Stimulated activated CD4-positive, alpha-beta T cell treated with anti-CD3 and anti-CD28 coated beads, TNF-alpha, amount 100 ng/mL, for 1 hour (primary cell): ENCODE data around the gene ELAVL1.

ENCODE experiments used
- DNase-seq, 3 donors: peaks; one replicate each; pipeline ENCODE4 v3.0.0-alpha.2; 2020; ENCODE audit warnings: low read depth in 3 of 3, low spot score in 1 of 3

ELAVL1 gene

DNA sequence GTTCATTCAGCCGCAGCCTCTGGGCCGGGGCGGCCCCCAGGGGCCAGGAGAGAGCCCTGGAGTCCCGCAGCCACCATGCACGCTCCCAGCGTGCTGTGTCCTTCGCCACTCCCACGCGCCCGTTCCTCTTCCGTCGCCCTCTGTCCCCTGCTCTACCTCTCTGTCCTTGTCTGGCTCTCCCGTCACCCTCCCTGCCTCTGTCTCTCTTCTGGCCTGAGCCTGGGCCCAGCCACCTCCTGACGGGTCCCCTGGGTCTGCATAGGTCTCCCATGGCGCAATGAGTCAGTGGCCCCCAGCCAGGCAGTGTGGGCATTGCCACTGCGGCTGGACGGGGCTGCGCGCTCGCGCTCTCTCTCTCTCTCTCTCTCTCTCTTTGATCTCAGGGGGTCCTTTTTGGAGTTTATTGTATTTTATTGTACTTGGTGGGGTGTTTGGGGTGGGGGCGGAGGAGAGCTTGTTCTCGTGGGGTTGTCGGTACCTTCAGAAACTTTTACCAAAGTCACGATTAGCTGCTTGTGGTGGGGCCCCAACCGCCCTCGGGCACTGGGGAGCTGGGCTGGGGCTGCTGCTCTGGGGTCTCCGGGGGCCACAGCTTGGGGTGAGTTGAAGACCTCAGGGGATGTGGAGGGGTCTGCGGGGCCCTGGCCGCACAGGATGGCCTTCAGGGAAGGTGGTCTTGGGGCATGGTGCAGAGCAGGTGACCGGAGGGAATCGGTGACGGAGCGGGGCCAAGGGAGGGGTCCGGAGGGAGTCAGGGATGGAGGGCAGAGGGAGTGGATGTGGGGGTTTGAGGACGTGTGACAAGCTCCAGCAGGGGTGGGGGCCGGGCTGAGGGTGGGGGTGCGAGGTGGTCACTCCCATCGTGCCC, 92.5 kb downstream of the ELAVL1 start:
- no peak for DNase-seq

DNA sequence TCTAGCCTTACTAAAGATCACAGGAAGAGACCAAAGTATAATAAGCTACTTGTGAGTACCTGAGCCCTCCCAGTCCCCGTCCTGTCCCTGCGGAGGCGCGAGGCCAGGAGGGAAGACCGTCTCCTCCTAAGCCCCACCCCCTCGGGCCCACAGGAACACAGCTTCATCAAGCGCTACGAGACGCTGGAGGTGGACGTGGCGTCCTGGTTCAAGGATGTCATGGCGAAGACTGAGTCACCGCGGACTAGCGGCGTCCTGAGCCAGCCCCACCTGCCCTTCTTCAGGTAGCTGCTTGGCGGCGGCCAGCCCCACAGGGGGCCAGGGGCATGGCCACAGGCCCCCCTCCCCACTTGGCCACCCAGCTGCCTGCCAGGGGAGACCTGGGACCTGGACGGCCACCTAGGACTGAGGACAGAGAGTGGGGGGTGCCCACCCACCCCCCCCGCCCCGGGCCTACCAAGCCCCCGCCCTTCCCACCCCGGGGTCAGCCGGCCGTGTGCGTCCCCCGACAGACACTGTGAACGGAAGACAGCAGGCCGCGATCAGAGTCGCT, 93.2 kb downstream of the ELAVL1 start:
- DNase-seq = no peak

DNA sequence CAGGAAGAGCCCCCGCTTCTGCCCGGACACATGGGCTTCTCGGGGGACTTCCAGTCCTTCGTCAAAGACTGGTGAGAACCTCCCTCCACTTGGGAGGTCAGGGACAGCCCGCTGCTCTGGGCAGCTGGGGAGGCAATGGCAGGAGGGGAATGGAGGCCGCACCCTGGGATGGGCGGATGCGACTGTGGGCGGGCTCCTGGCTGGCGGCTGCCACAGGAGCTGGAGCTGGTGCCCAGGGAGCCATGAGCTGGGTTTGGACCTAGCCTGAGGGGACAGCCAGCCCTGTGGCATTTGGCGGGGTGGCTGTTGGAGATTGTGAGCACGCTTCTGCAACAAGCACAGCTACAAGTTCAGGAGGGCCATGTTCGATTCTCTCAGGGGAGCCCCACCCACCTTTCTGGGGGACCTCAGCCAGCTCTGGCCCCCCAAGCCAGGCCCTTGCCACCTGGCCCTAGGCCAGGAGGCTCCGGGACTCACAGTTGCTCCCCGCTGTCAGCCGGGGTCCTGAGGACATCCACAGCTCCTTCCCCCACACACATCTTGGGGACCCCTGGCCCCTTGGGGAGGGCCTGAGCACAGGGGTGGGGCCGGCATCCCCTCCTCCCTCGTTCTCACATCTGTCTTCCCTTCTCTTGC, 93.8 kb downstream of the ELAVL1 start:
- no peak for DNase-seq

DNA sequence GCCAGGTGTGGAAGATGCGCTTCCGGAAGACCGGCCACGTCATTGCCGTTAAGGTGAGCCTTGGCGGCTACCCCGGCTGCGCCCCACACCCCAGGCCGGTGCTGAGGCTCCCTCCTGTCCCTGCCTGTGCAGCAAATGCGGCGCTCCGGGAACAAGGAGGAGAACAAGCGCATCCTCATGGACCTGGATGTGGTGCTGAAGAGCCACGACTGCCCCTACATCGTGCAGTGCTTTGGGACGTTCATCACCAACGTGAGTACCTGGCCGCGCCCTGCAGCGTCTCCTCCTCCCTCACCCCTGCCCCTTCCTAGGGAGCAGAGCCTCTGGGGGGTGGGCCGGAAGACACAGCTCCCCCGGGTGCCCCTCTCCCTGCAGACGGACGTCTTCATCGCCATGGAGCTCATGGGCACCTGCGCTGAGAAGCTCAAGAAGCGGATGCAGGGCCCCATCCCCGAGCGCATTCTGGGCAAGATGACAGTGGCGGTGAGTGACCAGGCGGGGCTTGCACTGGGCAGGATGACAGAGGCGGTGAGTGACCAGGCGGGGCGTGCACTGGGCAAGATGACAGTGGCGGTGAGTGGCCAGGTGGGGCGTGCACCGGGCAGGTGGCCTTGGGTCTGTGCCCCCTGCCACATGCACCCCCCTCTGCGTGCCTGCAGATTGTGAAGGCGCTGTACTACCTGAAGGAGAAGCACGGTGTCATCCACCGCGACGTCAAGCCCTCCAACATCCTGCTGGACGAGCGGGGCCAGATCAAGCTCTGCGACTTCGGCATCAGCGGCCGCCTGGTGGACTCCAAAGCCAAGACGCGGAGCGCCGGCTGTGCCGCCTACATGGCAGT, 94.9 kb downstream of the ELAVL1 start:
- no peak for DNase-seq

DNA sequence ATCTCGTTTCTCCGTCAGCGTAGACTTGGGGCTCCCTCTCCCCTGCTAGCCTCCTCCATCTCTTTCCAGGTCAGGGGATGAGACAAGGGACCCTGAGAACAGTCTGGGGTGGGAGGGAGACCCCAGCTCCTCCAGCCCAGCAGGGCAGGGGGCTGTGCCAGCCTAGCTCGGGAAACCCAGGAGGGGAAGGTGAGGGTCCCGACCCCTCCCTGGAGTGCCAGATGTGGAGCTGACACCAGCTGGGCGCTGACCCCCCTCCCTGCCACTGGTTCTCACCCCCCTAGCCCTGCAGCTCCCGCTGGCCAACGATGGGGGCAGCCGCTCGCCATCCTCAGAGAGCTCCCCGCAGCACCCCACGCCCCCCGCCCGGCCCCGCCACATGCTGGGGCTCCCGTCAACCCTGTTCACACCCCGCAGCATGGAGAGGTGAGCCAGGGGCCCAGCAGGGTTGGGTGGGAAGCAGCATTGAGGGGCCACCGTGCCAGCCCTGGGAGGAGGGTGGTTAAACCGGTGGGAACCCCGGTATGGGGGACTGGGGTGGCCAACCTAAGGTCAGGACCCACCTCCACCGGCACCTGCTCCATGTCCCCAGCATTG, 95.9 kb downstream of the ELAVL1 start:
- DNase-seq = no peak

DNA sequence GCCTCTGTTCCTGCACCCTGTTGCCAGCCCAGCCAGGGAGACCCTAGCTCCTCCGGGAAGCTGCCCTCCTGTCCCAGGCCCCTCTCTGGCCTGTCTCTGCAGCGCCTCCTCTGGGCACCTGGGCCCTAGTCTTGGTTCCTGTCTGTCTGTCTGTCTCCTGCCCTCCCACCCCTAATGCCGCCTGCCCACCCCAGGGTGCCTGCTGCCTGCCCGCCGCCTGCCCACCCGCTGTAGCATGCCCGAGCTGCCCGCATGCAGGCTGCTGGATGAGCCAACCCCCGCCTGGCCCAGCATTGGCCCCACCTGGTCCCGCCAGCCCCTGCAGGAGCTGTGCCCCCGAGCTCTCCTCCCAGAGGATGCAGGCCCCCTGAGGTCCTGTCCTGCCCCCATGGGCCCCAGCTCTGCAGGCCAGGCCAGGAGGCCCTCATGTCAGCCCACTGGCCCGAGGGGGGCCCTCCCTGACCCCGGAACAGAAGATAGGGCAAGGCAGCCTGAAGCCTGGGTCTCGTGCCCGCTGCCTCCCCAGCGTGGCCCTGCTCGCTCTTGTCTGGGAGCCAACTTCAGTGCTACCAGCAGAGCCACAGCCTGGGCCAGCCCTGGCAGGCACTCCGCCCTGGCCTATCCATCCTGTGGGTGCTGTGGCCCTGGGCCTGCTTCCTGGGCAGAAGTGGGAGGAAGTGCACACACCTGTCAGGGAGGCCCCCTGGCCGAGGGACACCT, 96.5 kb downstream of the ELAVL1 start:
- no peak for DNase-seq
